Gastroesophageal sphincter (tissue), 3 donors: Measurements from ENCODE around the gene ZNF554.

ENCODE experiments used
- CTCF ChIP-seq, 4 experiments: fragments of 200-600 bp in 2 of 4; fragments of 450-650 bp in 2 of 4; sonication (generic) in 1 of 4; IDR thresholded peaks; one replicate each; pipeline ENCODE4 v1.5.1; 2017 to 2019; ENCODE audit warnings: antibody characterized with exemption in 4 of 4, mild to moderate bottlenecking in 2 of 4, moderate library complexity in 2 of 4
- POLR2AphosphoS5 ChIP-seq: sonication (generic); formaldehyde crosslinking; IDR thresholded peaks from one replicate; pipeline ENCODE4 v1.6.1; 2017; ENCODE audit warnings: antibody characterized with exemption

GRCh38 chr19:2771786-2772674 lies 47.6 kb upstream of the ZNF554 start:
- TF ChIP-seq POLR2AphosphoS5 (no peak), CTCF (IDR thresholded peaks at IDR 0.05) (no peak)
